GM12891 (cell line): ENCODE measurements around the gene ZNF444.

Experiments used
- PAX5 ChIP-seq: IDR thresholded peaks from 2 replicates; pipeline ENCODE4 v1.6.1; 2011; ENCODE audit warnings: low read length, moderate library complexity, mild to moderate bottlenecking; ENCODE audit not compliant: insufficient read depth, severe bottlenecking
- POLR2A ChIP-seq: IDR thresholded peaks from 2 replicates; pipeline ENCODE4 v1.6.1; 2011; ENCODE audit warnings: low read depth, low read length, control low read depth
- POLR2AphosphoS5 ChIP-seq: IDR thresholded peaks from 2 replicates; pipeline ENCODE4 v1.6.1; 2011; ENCODE audit warnings: low read depth, low read length, control low read depth
- POU2F2 ChIP-seq: IDR thresholded peaks from 2 replicates; pipeline ENCODE4 v1.6.1; 2011; ENCODE audit warnings: low read depth, mild to moderate bottlenecking, control low read depth, low read length, moderate library complexity
- SPI1 ChIP-seq: IDR thresholded peaks from 2 replicates; pipeline ENCODE4 v1.6.1; 2011; ENCODE audit warnings: low read depth, low read length, control low read depth
- TAF1 ChIP-seq: IDR thresholded peaks from 2 replicates; pipeline ENCODE4 v1.6.1; 2011; ENCODE audit warnings: low read depth, low read length, control low read depth

- TF ChIP-seq POLR2A (no peak), SPI1 (no peak), POLR2AphosphoS5 (no peak), TAF1 (no peak), POU2F2 (no peak), PAX5 (no peak)
Measured at GRCh38 chr19:56161534-56161933, 20.4 kb downstream of the ZNF444 start.
